HepG2 (cell line): Measurements from ENCODE around the gene PRR36. TPM values are rescaled to one million over a fixed set of nuclear protein-coding genes. Genes with fewer than 3 reads are reported as not detected.
A peak's percentile ranks its signal among the peaks of the same experiment; 100 is the strongest.

Source experiments
- ARNT2 ChIP-seq: sonication (generic); formaldehyde crosslinking; IDR thresholded peaks from 2 replicates; pipeline ENCODE4 v1.8.0; 2022; ENCODE audit warnings: mild to moderate bottlenecking, low read depth, missing genetic modification reagents, moderate library complexity
- ATF7 ChIP-seq, 2 experiments: fragments of 450-650 bp in 1 of 2; sonication (generic) in 1 of 2; formaldehyde crosslinking in 1 of 2; IDR thresholded peaks; 2 replicates each; pipeline versions ENCODE4 v1.4.0 to v1.6.1; 2016 to 2020; ENCODE audit warnings: antibody characterized with exemption in 1 of 2, mild to moderate bottlenecking in 1 of 2, missing genetic modification reagents in 1 of 2
- CBX5 ChIP-seq: sonication (generic); formaldehyde crosslinking; IDR thresholded peaks from 2 replicates; pipeline ENCODE4 v1.4.0; 2020; ENCODE audit warnings: missing genetic modification reagents, borderline replicate concordance
- HES4 ChIP-seq: sonication (generic); formaldehyde crosslinking; IDR thresholded peaks from 2 replicates; pipeline ENCODE4 v1.9.0; 2021; ENCODE audit warnings: mild to moderate bottlenecking, missing genetic modification reagents, borderline replicate concordance
- MIER2 ChIP-seq: IDR thresholded peaks from 2 replicates; pipeline ENCODE4 v1.6.1; 2016; ENCODE audit warnings: missing biosample characterization, missing genetic modification reagents
- POLR2G ChIP-seq: fragments of 200-400 bp; formaldehyde crosslinking; IDR thresholded peaks from 2 replicates; pipeline ENCODE4 v1.6.1; 2018; ENCODE audit warnings: mild to moderate bottlenecking, low read depth, low read length, moderate library complexity
- SIN3B ChIP-seq: fragments of 150-350 bp; IDR thresholded peaks from 2 replicates; pipeline ENCODE4 v1.6.1; 2014; ENCODE audit warnings: low read length
- U2AF1 ChIP-seq: fragments of 200-400 bp; formaldehyde crosslinking; optimal IDR thresholded peaks from 2 replicates; pipeline ENCODE3; 2017; ENCODE audit warnings: mild to moderate bottlenecking, low read depth, low read length
- ZBTB8A ChIP-seq: sonication (generic); formaldehyde crosslinking; IDR thresholded peaks from 2 replicates; pipeline ENCODE4 v1.4.0; 2020; ENCODE audit warnings: mild to moderate bottlenecking, low read depth, missing genetic modification reagents, borderline replicate concordance
- ZNF343 ChIP-seq: sonication (generic); formaldehyde crosslinking; IDR thresholded peaks from 2 replicates; pipeline ENCODE4 v1.4.0; 2020; ENCODE audit warnings: mild to moderate bottlenecking, missing genetic modification reagents
- ZNF607 ChIP-seq: sonication (generic); formaldehyde crosslinking; IDR thresholded peaks from 2 replicates; pipeline ENCODE4 v1.5.1; 2020; ENCODE audit warnings: missing genetic modification reagents, mild to moderate bottlenecking, borderline replicate concordance
- ZNF724P ChIP-seq: sonication (generic); formaldehyde crosslinking; IDR thresholded peaks from 2 replicates; pipeline ENCODE4 v1.8.0; 2022; ENCODE audit warnings: missing genetic modification reagents, borderline replicate concordance
- polyA plus RNA-seq, 8 experiments: library from polyadenylated mRNA; depleted of rRNA in 3 of 8; stranded (reverse) in 7 of 8; unstranded in 1 of 8; fragments of >200 nt; fragmentation: Illumina TruSeq in 4 of 8; extraction: Trizol in 4 of 8; gene quantifications; 2 replicates each; pipeline versions ENCODE4 v1.2.1 to v1.2.3, GENCODE V29; 2011 to 2016; ENCODE audit warnings: low read depth in 4 of 8, missing spikeins in 1 of 8, mixed read lengths in 1 of 8; ENCODE audit not compliant: insufficient read depth in 1 of 8
- total RNA-seq, 5 experiments: library from RNA; depleted of rRNA; stranded (reverse); fragments of >200 nt; fragmentation: Illumina TruSeq; extraction: Trizol; gene quantifications; 2 replicates each; pipeline ENCODE4 v1.2.3, GENCODE V29; 2016; ENCODE audit warnings: low read depth in 1 of 5
- TF ChIP-seq, protein P1 (sequence below): sonication (generic); formaldehyde crosslinking; IDR thresholded peaks from 2 replicates; pipeline ENCODE4 v1.4.0; 2020; ENCODE audit warnings: mild to moderate bottlenecking, missing genetic modification reagents
- TF ChIP-seq, protein P2 (sequence below), 2 experiments: sonication (generic) in 1 of 2; formaldehyde crosslinking in 1 of 2; IDR thresholded peaks; 2 replicates each; pipeline versions ENCODE4 v1.4.0 to v1.6.1; 2016 to 2020; ENCODE audit warnings: borderline replicate concordance in 1 of 2, low read depth in 1 of 2, mild to moderate bottlenecking in 1 of 2, missing genetic modification reagents in 1 of 2
- TF ChIP-seq, protein P3 (sequence below): sonication (generic); formaldehyde crosslinking; IDR thresholded peaks from 2 replicates; pipeline ENCODE4 v1.4.0; 2020; ENCODE audit warnings: low read depth, mild to moderate bottlenecking, missing genetic modification reagents
- TF ChIP-seq, protein P4 (sequence below): sonication (generic); formaldehyde crosslinking; IDR thresholded peaks from 2 replicates; pipeline ENCODE4 v1.8.0; 2022; ENCODE audit warnings: mild to moderate bottlenecking, missing genetic modification reagents, moderate library complexity

The PRR36 gene
- total and polyA plus RNA-seq, 2 of the 13 experiments (the other 11 are each of a cell fraction or from before 2014, with no cell fraction given) = 0.07 to 0.17 TPM

DNA sequence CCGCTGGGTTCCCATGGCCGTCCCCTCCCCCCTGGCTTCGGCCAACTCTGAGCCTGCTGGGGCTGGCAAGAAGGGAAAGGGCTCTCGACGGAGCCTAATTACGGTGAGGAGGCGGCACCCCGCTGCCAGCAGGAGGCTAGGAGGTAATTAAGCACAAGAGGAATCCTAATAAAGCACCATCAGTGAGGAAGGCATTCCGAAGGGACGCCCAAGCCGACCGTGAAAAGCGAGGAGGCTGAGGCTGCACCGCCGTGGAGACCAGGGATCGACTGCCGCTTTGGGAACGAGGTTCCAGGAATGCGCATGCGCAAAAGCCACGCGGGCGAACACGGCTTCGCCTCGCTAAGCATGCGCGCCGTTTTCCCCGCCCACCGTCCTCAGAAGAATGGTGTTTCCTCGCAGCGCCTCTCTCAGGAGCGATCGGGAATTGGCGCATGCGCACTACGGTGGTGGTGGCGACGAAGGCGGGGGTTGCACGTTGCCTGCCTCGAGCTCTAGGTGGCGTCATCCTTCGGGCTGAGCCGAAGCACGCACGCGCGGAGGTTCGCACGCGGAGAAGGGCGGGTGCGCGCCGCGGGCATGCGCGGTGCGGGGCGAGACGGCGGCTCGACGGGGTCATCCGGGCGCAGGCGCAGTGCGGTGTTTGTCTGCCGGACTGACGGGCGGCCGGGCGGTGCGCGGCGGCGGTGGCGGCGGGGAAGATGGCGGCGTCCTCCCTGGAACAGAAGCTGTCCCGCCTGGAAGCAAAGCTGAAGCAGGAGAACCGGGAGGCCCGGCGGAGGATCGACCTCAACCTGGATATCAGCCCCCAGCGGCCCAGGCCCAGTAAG lies 29.3 kb upstream of the PRR36 start, which contains the start of gene MAP2K7 (continued):
- TF ChIP-seq, protein P1, sequence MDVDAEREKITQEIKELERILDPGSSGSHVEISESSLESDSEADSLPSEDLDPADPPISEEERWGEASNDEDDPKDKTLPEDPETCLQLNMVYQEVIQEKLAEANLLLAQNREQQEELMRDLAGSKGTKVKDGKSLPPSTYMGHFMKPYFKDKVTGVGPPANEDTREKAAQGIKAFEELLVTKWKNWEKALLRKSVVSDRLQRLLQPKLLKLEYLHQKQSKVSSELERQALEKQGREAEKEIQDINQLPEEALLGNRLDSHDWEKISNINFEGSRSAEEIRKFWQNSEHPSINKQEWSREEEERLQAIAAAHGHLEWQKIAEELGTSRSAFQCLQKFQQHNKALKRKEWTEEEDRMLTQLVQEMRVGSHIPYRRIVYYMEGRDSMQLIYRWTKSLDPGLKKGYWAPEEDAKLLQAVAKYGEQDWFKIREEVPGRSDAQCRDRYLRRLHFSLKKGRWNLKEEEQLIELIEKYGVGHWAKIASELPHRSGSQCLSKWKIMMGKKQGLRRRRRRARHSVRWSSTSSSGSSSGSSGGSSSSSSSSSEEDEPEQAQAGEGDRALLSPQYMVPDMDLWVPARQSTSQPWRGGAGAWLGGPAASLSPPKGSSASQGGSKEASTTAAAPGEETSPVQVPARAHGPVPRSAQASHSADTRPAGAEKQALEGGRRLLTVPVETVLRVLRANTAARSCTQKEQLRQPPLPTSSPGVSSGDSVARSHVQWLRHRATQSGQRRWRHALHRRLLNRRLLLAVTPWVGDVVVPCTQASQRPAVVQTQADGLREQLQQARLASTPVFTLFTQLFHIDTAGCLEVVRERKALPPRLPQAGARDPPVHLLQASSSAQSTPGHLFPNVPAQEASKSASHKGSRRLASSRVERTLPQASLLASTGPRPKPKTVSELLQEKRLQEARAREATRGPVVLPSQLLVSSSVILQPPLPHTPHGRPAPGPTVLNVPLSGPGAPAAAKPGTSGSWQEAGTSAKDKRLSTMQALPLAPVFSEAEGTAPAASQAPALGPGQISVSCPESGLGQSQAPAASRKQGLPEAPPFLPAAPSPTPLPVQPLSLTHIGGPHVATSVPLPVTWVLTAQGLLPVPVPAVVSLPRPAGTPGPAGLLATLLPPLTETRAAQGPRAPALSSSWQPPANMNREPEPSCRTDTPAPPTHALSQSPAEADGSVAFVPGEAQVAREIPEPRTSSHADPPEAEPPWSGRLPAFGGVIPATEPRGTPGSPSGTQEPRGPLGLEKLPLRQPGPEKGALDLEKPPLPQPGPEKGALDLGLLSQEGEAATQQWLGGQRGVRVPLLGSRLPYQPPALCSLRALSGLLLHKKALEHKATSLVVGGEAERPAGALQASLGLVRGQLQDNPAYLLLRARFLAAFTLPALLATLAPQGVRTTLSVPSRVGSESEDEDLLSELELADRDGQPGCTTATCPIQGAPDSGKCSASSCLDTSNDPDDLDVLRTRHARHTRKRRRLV (CRISPR knock-in tag) = no peak
- TF ChIP-seq ATF7 (IDR thresholded peaks at IDR 0.05) (peak; percentile 70; the same call in 1 of the 2 replicates), ATF7 (CRISPR knock-in tag; IDR thresholded peaks at IDR 0.05) (0 out of 2 replicates have a peak, but pooled peaks have one; percentile 49), SIN3B (no peak), ZBTB8A (no peak), POLR2G (peak; percentile 97), CBX5 (CRISPR knock-in tag) (peak; percentile 87; the same call in 1 of the 2 replicates), ARNT2 (CRISPR knock-in tag) (peak; percentile 83), U2AF1 (no peak), ZNF724P (peak; percentile 53; the same call in 1 of the 2 replicates), ZNF343 (CRISPR knock-in tag) (no peak), HES4 (CRISPR knock-in tag) (no peak), MIER2 (CRISPR knock-in tag) (no peak), ZNF607 (peak; percentile 89; the same call in 1 of the 2 replicates)
- TF ChIP-seq, protein P2, sequence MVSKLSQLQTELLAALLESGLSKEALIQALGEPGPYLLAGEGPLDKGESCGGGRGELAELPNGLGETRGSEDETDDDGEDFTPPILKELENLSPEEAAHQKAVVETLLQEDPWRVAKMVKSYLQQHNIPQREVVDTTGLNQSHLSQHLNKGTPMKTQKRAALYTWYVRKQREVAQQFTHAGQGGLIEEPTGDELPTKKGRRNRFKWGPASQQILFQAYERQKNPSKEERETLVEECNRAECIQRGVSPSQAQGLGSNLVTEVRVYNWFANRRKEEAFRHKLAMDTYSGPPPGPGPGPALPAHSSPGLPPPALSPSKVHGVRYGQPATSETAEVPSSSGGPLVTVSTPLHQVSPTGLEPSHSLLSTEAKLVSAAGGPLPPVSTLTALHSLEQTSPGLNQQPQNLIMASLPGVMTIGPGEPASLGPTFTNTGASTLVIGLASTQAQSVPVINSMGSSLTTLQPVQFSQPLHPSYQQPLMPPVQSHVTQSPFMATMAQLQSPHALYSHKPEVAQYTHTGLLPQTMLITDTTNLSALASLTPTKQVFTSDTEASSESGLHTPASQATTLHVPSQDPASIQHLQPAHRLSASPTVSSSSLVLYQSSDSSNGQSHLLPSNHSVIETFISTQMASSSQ (IDR thresholded peaks at IDR 0.05; ENCODE audit: low read depth) = no peak
- TF ChIP-seq, protein P2 (CRISPR knock-in tag; IDR thresholded peaks at IDR 0.05; ENCODE audit: borderline replicate concordance) = peak; percentile 48; the same call in 1 of the 2 replicates
- TF ChIP-seq, protein P3, sequence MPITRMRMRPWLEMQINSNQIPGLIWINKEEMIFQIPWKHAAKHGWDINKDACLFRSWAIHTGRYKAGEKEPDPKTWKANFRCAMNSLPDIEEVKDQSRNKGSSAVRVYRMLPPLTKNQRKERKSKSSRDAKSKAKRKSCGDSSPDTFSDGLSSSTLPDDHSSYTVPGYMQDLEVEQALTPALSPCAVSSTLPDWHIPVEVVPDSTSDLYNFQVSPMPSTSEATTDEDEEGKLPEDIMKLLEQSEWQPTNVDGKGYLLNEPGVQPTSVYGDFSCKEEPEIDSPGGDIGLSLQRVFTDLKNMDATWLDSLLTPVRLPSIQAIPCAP (CRISPR knock-in tag) = no peak
- TF ChIP-seq, protein P4, sequence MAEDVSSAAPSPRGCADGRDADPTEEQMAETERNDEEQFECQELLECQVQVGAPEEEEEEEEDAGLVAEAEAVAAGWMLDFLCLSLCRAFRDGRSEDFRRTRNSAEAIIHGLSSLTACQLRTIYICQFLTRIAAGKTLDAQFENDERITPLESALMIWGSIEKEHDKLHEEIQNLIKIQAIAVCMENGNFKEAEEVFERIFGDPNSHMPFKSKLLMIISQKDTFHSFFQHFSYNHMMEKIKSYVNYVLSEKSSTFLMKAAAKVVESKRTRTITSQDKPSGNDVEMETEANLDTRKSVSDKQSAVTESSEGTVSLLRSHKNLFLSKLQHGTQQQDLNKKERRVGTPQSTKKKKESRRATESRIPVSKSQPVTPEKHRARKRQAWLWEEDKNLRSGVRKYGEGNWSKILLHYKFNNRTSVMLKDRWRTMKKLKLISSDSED = no peak
